NCI-H524 treated with DMSO at 0.1 percent for 48 hours (cell line): Measurements from ENCODE around the gene GMDS.

Experiments used
- DNase-seq: peaks from one replicate; lab custom pipeline; 2025; lab: John Stamatoyannopoulos, UW

The GMDS gene

DNA sequence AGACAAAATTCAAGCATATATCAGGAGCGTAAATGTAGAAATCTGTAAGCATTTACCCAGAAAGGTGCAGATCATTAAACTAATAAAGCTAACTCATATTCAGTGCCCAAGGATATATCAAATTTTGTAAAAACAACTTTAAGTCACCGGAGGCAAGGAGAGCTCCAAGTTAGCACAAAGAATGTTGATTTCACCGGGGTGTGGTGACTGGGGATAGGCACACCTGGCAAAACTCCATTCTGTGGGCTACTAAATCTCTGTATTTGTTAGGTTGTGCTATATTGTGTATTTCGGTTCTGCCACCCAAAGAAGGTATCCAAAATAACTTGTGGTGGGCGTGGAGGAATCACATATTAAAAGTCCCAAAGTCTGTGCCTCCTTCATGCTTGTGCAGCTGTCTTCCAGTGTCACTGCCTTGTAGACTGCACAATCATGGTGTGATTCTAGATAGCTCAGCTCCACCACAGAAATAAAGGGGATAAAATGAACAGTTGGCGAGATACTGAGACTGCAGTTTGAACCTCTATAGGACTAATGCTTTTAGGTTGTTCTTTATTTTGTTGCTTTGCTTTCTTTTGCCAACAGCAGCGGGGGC is 111.6 kb downstream of the GMDS start:
- no peak for DNase-seq

DNA sequence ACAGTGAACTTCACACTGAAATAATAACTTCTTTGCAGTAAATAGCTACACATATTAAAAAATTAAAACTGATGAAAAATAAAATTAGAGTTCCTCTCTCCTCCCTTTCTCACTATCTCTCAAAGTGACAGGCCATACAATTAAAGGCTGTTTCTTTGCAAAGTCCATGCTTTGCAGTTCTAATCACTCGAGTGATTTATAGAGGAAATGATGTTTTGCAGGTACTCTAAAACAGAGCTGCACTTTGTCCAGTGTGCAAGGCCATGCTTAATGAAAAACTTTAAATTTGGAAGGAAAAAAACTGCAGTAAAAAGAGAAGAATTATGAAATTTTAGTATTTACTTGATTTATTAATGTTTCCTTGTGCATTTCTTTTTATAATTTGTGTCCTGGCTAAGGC is 112.5 kb downstream of the GMDS start:
- DNase-seq, result no peak

GRCh38 chr6:2132416-2132815 is 113.0 kb downstream of the GMDS start:
- no peak for DNase-seq

DNA sequence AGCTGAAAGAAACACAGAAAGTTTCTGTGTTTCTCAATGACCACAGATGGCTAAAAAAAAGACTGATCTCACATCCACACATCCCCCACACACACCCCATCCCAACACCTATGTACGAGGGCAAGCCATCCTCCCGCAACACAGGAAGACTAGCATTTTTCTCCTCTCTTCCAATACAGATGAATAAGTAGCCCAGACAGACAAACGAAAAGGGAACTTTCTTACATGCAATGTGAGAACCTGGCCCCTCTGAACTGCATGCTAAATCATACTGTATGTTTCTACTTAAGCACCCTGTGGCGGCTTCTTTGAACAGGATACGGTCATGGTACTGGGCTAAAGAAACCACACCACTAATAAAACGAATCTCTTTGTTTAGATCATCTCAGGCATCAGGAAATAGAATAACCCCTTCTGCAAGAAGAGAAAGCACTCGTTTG is 116.2 kb downstream of the GMDS start:
- DNase-seq, result no peak

- DNase-seq, result no peak
Measured at GRCh38 chr6:2127484-2127911, 117.9 kb downstream of the GMDS start.

- DNase-seq, result no peak
Measured at GRCh38 chr6:2126351-2126750, 119.1 kb downstream of the GMDS start.

- no peak for DNase-seq
Measured at GRCh38 chr6:2125158-2125557, 120.2 kb downstream of the GMDS start.

GRCh38 chr6:2124260-2124709 is 121.1 kb downstream of the GMDS start:
- DNase-seq, result no peak

DNA sequence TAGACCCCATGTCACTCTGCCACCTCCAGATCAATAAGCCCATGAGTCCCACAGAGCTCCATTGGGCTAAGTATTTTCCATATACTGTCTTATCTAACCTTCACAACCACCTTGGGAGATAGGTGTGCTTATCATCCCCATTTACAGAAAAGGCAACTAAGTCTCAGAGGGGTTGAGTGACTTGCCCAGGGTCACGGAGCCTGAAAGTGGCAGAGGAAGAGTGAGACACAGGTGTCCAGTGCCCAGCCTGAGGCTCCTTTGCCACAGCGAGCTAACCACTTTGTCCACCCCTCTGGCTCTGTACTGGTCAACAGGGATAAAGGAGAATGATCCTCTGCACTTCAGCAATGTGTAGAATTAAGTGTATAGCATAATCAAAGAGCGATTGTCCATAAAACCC is 124.5 kb downstream of the GMDS start:
- DNase-seq, result no peak

- DNase-seq, result no peak
Measured at GRCh38 chr6:2119275-2119674, 126.1 kb downstream of the GMDS start.

DNA sequence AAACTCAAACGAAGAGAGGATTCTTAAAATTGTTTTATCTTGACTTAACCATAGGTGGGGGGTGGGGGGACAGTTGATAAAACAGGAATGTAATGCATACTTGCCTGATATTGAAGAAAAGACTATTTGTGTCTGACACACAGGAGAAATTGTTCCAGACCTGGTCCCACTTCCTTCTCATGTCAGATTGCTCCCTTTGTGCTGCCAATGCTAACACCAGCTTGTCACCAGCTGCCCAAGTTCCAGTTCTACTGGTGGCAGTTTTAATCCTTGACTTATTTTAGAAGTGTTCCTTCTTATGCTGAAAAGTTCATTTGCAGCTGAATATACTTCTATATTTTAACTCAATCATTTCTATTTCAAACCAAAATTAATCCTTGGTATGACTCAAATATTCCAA is 127.3 kb downstream of the GMDS start:
- no peak for DNase-seq

GRCh38 chr6:2117447-2117846 is 128.0 kb downstream of the GMDS start:
- DNase-seq, result no peak

DNA sequence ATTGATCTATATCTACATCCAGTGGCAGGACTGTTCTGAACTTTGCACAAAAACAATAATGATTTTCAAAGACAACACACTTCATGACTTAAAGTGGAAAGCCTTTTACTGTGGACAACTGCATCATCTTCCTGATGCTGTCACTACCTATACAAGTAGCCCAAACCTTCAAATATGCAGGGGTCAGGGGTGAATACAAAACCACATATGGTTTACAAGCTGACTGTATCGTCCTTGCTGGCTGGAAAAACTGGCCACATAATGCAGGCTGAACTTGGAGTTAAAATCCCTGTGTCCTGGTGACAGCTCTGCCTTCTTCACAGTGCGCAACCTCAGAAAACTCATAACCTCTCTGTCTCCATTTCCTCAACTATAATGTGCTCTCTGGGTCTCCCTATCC is 128.9 kb downstream of the GMDS start:
- no peak for DNase-seq

DNA sequence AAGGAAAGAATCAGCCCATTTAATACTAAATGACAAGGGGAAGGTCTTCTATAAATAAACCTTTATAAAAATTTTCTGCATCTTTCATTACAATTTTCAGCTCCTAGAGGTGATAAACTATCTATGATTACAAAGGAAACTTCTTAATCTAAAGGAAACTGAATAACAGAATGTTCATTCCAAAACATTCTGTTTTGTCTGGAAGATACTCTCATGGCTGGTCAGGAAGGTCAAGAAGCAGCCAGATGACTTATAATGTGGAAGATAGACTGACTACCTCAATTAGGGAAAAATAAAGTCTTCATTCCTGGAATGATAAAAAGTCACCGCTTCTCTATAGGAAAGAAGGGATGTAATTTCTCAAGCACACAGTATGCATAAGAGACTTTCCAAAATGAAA is 131.3 kb downstream of the GMDS start:
- DNase-seq, result no peak

DNA sequence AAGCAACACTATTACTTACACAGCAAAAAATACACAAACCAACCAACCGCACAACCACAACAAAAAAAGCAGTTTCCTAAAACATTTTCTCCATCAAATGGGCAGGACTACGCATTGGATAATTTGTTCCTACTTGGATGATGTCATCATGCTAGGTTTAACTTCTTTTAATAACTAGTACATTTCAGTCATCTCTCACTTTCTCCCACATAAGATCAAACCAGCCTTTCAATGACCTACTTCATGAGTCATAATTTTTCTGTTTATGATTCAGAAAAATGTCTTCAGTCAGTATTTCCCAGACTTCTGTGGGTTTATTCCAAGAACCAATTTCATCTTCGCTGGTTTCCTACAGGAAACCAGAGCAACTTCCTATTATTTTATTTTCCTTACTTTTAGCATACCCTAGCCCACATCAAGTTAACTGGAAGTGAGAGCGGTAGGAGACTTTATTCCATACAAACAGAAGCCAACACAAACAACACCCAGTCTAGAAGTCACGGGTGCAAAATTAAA is 134.2 kb downstream of the GMDS start:
- DNase-seq, result no peak

- DNase-seq, result no peak
Measured at GRCh38 chr6:2110504-2110903, 134.9 kb downstream of the GMDS start.

- no peak for DNase-seq
Measured at GRCh38 chr6:2109796-2110195, 135.6 kb downstream of the GMDS start.

GRCh38 chr6:2108700-2109306 is 136.6 kb downstream of the GMDS start:
- DNase-seq, result no peak

DNA sequence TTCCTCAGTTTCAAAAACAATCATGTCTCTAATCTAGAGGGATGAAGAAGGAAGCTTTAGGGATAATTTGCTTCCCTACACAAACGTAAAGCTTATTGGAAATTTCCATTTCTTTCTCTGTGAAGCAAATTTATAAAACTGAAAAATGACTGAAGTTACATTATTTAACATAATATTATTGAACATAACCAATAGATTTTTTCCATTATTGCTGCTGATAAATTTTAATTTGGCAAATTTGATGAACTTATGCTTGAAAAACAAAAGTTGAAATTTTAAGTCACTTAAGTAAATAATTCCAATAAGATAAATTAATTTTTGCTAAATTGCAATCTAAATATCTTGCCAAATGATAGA is 140.9 kb downstream of the GMDS start:
- no peak for DNase-seq

GRCh38 chr6:2103765-2104523 is 141.5 kb downstream of the GMDS start:
- DNase-seq, result no peak

DNA sequence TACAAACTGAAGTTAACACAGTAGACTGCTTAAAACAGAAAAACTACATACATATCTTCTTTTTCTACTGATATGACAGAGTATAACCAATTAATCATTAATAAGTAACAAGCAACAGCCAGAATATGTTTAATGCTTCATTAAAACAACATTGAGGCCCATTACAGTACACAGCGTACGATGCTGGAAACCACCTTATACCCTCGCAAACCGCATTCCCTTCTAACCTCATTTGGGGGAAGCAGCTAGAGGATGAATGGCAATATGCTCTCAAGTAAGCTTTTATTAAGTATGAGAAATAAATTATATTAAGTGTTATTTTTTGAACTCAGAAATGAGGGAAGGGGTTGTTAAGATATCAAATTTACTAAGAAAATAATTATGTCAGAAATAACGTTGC is 142.4 kb downstream of the GMDS start:
- DNase-seq, result no peak

DNA sequence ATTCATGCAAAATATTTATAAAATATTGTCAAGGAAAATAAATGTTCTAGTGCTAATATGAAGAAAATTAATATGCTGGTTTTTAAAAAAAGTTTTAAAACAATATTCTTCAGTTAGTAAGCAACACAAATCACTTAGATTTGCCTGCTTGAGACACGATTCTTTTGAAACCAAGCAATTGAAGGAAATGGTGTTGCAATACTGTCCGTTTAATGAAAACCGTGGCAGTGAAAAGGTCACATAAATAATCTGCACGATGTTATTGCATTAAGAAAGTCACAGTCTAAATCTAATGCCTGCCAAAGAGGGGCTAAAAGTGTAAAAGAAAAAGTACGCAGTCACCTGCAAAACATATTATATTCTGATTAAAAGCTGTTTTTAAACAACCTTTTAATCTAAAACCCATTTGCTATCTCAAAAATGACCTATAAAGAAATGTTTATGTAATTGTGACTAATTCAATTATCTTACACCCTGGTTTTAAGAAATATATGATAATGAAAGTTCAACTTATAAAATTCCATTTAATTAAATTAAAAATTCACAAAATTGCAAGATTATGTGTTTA is 143.0 kb downstream of the GMDS start:
- no peak for DNase-seq

- DNase-seq, result no peak
Measured at GRCh38 chr6:2101213-2101612, 144.2 kb downstream of the GMDS start.
